ENCODE data around the gene SCN4B.

SCN4B gene

DNA sequence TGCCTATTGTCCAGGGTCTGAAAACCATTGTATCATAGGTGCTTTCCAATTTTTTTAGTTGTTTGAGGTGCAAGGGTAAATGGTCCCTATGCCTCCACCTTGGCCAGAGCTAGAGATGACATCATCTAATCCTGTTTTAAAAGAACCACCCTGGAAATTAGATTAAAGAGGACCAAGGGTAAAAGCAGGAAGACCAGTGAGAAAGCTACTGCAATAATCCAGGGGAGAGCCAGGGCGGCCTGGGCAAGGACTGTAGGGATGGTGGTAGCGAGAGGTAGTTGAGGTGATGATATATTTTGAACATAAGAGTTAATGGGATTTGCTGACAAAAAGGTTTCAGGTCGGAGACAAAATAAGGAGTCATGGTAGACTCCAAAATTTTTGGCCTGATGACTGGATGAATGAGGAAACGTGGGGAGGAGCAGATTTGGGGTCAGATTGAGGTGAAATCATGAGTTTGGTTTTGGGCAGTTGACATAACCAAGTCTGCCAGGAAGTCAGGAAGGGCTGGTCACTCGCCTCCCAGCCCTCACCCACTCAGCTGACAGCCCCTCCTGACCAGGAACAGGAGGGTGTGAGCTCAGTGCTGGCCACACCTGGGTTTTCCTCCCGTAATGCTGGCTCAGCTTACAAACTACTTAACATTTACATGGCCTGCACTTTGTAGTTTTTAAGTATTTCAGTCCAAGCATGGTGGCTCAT, 23.0 kb downstream of the SCN4B start:
- DNase-seq (ENCODE audit: low spot score), result no peak

DNA sequence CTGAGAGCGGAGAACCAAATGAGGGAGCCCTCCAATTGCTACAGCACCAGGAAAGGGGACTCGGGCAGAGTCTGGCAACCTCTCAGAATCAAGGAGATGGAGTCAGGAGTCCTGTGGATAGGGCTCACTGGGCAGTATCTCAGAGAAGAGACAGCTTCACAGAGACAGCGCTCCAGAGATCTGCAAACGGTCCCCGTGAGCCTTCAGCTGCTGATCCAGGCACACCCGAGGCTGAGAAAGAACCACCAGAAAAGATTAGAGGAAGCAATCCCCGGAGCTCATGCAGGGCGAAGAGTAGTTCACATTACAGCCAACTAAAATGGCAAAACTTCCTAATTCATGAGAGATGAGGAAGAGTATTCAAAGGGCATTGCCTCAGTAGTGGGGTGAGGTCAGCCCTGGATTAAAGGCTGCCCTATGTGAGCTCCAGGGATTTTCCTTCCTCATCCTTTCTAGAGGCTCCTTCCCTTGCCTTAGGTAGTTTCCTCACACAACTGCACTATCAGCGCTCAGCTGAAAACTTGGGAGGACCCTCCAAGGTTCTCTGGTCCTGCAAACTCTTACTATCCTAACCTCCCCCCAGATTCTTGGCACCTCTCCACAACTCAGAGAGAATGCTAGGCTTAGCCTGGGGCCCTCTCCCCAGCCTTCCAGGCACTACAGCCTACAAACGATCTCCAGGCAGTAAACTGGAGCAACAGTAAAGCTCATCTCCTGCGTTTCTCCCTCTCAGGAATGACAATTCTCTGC, 23.7 kb downstream of the SCN4B start:
- DNase-seq (ENCODE audit: low spot score), result no peak

DNA sequence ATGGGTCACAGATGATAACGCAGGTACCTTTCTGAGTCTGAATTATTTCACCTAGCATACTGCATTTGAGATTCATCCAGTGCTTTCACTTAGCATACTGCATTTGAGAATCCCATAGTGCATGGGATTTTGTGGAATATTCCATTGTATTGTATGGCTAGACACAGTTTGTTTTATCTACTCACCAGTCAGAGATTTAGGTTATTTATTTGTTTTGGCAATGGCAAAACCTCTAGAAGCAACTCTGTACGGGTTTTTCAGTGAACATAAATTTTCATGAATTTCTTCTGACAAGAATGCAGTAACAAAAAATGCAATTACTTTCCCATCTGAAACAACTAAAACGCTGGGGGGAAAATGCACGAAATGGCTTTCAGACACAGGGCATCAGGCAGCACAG, 24.3 kb downstream of the SCN4B start:
- no peak for DNase-seq (ENCODE audit: low spot score)

DNA sequence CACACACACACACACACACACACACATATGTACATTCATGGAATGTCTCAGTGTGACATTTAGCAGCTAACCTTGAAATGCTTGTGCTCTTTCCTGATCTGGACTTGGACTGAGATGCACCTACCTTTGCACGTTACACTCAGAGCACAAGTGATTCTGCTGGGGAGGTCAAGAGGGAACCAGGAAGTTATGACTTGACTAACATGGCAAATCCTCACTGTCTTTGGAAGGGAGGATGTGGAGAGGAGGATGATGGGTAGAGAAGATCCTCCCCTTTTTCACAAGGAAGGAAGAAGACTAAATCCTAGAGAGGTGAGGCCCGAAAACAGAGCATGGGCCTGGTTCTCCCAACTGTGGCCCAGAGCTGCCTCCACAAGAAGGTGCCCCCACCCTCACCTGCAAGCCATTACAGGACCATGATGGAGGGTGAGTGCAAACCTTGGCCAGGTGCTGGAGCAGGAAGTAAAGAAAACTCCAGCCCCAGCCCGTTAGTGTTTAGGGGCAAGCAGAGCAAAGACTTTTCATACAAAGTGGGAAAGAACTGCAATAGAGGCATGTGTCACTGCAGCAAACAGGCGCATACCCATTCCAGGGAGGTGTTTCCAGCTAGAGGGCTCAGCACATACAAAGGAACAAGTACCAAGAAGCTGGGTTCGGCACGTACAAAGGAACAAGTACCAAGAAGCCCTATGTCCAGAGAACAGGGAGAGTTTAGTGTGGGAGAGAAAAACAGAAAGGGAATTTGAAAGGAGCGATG, 26.4 kb downstream of the SCN4B start:
- DNase-seq (ENCODE audit: low spot score), result no peak

DNA sequence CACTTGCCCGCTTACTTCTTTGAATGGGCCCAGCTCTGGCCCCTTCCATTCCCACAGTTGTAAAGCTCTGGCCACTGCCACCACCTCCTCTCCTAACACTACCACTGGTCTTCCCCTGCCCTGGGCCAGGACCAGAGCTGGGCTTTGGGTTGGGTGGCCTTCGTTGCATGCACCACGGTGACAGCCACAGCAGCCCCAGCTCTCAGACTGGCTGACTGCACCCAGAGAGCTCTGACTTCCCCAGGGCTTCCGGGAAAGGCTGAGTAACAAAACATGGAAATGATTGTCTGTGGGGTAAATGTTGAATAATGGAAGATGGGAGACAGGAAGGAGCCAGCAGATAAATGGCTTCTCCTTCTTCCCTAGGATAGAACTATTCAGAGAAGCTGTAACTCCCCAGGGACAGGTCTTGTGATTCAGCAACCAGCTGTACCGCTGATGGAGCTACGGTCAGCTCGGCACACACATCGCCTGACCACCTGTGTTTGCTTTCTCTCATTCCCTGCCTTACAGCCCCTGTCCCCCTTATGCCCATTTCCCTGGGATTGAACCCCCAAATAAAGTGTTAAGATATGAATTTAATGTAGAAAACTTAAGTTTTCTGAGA, 27.6 kb downstream of the SCN4B start:
- DNase-seq (ENCODE audit: low spot score), result no peak

- no peak for DNase-seq (ENCODE audit: low spot score)
Observed at GRCh38 chr11:118120793-118121192, 31.8 kb downstream of the SCN4B start.

DNA sequence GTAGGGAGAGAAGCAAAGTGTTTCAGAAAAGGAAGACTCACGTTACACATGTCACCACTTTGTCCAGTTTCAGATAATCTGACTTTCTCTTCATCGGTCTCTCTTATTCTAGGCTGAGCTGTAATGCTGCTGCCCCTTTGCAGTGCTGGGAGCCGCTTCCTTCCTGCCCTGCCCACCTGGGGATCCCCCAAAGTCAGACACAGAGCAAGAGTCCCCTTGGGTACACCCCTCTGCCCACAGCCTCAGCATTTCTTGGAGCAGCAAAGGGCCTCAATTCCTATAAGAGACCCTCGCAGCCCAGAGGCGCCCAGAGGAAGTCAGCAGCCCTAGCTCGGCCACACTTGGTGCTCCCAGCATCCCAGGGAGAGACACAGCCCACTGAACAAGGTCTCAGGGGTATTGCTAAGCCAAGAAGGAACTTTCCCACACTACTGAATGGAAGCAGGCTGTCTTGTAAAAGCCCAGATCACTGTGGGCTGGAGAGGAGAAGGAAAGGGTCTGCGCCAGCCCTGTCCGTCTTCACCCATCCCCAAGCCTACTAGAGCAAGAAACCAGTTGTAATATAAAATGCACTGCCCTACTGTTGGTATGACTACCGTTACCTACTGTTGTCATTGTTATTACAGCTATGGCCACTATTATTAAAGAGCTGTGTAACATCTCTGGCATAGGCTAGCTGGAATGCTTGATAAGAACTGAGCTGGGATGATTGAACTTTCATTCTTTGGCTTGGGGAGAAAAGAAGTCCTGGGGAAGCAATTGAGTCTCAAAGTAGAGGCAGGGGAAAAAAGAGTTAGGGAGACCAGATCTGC, 34.6 kb downstream of the SCN4B start:
- peak; percentile 24 for DNase-seq (ENCODE audit: low spot score)

- peak; percentile 25 for DNase-seq (ENCODE audit: low spot score)
Observed at GRCh38 chr11:118115048-118115447, 37.6 kb downstream of the SCN4B start.

DNA sequence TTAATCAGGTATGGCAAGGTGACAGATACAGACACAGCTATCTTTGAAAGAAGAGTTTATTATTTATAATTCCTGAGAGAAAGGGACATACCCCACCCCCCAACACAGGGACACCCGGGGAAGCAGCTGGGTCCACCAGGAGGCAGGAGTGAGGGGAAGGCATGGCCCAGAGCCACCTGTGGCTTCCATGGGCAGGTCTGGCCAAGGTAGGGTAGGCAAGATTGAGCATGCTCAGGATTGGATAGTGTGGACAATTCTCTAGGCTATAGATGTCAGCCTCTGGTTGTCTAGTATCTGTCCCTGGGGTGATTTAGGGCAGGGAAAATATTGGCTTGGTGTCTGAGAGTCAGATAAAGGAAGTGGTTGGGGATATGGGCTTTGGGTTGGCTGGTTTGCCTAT, 38.4 kb downstream of the SCN4B start:
- no peak for DNase-seq (ENCODE audit: low spot score)

DNA sequence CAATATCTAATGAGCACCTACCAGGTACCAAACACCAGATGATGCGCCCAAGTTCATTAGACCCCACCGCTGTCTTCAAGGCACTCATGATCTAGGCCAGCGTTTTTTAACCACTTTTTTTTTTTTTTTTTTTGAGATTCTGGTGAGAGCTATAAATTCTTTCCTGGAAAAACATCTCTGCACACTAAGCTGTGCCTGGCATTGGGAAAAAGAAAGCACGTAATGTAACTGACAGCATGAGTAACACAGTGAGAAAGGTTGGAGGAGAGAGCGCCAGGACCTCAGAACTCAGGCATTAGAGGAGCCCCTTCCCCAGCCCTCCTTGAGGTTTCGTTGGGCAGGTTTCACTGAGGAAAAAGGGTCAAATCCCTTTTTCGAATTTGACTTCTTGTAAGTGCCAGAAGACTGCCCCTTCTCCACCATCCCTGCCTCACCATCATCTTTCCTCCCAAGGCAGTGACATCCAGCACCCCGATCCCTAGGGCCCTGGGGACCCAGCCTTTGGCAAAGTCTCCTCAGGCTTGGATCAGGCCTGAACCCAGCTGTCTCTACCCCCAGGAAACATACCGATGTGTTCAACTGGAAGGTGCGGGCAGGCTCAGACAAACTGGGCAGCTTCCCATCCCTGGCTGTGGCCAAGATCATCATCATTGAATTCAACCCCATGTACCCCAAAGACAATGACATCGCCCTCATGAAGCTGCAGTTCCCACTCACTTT, 39.8 kb downstream of the SCN4B start:
- no peak for DNase-seq (ENCODE audit: low spot score)

GRCh38 chr11:118111744-118112035, 40.9 kb downstream of the SCN4B start:
- no peak for DNase-seq (ENCODE audit: low spot score)

- no peak for DNase-seq (ENCODE audit: low spot score)
Observed at GRCh38 chr11:118111019-118111743, 41.4 kb downstream of the SCN4B start.

DNA sequence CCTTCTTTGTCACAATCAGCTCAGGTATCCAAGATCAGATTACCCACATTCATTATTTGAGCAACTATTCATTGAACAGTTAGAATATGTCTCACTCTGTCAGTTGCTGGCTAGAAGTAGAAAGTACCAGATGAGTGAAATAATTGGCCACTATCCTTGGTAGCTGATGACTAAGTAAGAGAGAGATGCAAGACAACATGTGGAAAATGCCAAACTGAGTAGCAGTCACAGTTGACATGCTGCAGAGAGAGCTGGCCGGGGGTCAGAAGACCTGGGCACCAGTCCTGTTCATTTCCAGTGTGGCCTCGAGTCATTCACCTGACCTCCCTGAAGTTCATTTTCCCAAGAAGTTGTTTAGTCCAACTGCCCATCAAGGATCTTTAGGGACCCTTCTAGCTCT, 43.4 kb downstream of the SCN4B start:
- DNase-seq (ENCODE audit: low spot score), result no peak

DNA sequence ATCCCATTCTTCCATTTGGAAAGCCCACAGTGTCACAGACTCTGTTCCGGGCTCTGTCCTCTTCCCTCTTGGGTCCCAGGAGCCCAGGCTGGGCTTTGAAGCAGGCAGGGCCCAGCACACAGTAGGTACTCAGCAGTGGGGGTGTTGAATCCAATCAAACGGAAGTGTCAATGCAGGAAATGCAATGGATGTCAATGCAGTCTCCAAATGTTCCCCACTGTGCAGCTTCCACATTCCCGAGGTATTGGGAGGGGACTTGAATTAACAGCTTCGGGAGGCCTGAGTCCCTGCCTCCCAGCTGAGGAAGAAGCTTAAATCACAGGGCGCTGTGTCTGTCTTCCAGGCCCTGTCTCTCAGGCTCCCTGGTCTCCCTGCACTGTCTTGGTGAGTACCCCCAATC, 44.1 kb downstream of the SCN4B start:
- DNase-seq (ENCODE audit: low spot score), result no peak

DNA sequence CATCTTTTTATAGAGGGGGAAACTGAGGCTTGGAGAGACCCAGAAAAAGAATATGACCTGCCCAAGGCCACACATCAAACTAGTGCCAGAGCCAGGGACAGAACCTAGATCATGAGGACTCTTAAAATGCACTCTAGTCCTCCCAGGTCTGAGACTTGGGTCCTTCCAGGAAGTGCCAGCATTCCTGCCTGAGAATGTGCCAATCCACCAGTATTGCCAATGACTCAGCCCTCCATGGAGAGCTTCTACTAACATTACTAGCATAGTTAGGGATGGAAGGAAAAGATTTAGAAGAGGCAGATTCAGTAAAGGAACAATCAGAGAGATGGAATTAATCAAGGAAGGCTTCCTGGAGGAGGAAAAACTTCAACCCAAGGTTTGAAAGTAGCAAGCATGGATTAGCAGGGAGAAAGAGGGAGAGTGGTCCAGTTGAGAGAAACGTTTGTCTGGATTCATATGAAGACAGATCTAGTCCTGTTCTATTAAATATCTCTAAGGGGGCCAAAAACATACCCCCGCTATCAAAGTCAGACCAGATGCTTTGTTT, 45.8 kb downstream of the SCN4B start:
- no peak for DNase-seq (ENCODE audit: low spot score)

DNA sequence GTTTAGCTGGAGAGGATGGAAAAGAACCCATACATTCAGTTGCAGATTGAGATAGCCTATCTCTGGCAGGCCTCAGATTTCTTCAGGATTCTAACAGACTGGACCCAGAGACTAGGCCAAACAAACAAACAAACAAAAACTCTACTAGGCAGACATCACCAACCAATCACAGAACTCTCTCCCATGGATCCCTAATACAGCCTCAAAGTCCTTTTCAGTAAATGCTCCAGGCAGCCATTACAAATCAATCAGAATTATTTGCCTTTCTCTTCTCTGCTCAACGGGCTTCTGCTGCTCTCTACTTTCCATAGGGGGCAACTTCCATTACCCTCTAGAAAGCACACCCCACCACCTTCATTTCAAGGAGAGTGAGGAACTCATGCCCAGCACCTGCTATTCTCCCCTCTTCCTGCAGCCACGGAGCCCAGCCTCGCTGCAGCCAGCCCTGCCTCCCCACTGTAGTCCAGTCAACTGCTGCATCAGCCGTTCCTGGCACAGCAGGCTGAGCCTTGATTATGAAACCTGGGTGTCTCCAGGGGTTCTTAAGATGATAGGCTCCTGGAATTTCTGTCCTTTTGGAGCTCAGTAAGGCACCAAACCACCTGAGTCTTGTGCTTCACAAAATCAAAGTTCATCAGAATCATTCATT, 46.8 kb downstream of the SCN4B start:
- DNase-seq (ENCODE audit: low spot score), result no peak

GRCh38 chr11:118104491-118104890, 48.1 kb downstream of the SCN4B start:
- DNase-seq (ENCODE audit: low spot score), result no peak

DNA sequence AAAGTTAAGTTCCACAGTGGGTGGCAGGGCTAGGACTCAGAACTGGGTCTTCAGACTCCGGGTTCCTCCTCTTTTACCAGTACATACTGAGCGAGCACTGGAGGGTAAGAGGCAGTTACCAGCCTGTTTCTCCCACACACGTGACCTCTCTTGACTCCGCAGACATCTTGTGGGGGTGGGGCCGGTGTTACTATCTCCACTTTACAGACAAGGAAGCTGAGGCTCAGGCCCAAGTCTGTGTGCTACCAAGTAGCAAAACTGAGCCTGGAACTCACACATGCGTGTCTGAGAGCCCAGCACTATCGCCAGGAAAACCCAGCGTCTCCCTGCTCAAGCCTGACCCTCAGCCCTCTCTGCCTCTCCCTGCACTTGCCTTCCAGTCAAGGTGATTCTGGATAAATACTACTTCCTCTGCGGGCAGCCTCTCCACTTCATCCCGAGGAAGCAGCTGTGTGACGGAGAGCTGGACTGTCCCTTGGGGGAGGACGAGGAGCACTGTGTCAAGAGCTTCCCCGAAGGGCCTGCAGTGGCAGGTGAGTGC, 49.8 kb downstream of the SCN4B start:
- DNase-seq (ENCODE audit: low spot score), result no peak

DNA sequence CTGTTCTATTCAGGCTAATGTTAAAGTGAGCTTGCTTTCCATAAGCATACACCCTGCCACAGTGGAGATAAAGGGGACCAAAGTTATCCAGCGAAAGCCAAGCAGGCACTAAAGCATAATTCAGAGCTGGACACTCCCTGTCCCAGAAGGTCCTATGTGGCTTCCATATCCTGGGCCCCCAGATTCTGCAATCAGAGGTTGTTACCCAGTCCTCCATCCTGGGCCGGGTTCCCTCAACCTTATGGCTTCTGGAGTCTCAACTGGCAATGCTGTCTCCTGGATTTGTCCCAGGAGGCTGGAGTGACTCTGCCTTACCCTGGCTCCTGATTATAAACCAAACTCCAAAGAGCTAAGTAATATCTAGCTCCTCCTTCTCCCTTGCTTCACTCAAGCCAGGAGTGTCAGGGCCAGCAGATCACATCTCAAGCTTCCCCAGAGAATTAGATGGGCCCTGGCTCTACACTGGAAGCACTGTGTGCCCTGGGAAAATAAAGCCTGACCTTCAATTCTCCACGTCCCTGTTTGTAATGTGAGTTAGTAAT, 51.9 kb downstream of the SCN4B start:
- no peak for DNase-seq (ENCODE audit: low spot score)

Data from CD4-positive, alpha-beta T cell treated with Interleukin-2 at 100 ng/mL for 4 hours (primary cell).